Measurements from ENCODE around the gene ZACN.
"Not testable (repeated sequence)": the region's sequence is repeated elsewhere in the genome, so short reads cannot be mapped to it uniquely, and the experiment has no call there.

ZACN gene

DNA sequence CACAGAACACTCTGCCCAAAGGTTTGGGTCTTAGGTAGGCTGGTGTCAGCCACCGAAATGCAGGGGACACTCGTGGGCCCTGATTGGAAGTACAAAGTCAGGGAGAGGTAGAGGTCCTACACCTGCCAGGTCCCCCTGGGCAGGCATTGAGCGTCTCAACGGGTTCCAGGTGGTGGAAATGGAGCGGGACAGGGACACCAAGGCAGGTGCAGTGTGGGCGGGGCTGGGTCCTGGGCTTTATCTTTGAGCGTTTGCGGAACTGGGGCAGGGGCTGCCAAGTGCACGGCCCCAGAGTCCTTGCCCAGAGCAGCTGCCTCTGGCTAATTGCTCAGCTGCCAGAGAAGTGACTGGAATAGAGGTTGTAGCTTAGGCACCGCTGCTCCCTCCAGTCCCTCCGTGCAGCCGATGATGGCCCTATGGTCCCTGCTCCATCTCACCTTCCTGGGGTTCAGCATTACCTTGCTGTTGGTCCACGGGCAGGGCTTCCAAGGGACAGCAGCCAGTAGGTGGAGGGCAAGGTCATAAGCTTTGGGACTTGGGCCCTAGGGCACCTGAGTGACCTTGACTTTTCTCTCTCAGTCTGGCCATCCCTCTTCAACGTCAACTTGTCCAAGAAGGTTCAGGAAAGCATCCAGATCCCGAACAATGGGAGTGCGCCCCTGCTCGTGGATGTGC is at the start of gene ZACN:
Gene ZACN (plus strand): TSS at position 323 of the 675 bp plus-strand sequence. CDS start 83 bp downstream, at position 406.
- peak within 1 kb of the TSS; percentile 0 for H3K9ac ChIP-seq (ENCODE audit: low read length)
- H3K27ac ChIP-seq (ENCODE audit: low read depth, low read length), result no peak within 1 kb of the TSS
- H3K4me1 ChIP-seq (ENCODE audit: control insufficient read depth, insufficient read depth, low read length), result peaks cover 47% of the 10 kb centered on the region
- H3K4me3 ChIP-seq (ENCODE audit: low read depth, low read length), result peak within 1 kb of the TSS; percentile 48
- no peaks in the 10 kb centered on the region for H3K9me3 ChIP-seq (ENCODE audit: control insufficient read depth, insufficient read depth, low read depth, low read length)
- peaks cover 62% of the 10 kb centered on the region for H3K27me3 ChIP-seq (ENCODE audit: control insufficient read depth, insufficient read depth, low read length)
- H3K36me3 ChIP-seq (ENCODE audit: control insufficient read depth, insufficient read depth, low read length), result peaks cover 21% of the 10 kb centered on the region

DNA sequence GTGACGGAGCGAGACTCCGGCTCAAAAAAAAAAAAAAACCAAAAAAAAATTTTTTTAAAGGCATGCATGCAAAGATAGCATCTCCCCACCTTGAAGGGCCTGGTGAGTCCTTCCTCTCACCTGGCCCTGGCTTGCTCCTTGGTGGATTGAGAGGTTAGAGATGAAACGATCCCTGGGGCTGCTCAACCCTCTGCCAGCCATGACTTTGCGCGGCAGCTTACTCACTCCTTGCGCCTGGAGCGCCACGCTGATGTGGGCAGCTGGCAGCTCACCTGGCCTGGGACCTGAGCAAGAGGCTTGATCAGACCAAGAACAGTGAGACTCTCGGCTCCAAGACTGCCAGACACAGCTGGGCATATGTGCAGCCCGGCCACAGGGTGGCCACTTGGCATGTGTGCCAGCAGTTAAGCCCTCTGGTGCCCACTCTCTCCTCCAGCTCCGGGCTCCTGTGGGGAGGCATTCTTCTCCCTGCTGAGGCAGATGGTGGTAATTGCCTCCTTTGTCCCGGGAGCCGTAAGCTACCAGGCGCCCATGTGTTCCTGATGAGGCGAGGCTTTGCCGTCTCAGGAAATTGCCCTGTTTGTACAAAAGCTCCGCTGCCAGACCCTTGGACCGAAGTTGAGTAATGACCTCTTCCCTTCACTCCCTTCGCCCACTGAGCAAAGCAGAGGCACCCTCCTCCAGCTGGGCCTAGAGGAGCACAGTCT is 46.8 kb upstream of the ZACN start:
- no peak overlapping the region for H3K27ac ChIP-seq (ENCODE audit: low read depth, low read length)
- H3K4me1 ChIP-seq (ENCODE audit: control insufficient read depth, insufficient read depth, low read length), result peaks cover 23% of the 10 kb centered on the region
- no peak overlapping the region for H3K9ac ChIP-seq (ENCODE audit: low read length)
- H3K36me3 ChIP-seq (ENCODE audit: control insufficient read depth, insufficient read depth, low read length), result no peaks in the 10 kb centered on the region
- no peaks in the 10 kb centered on the region for H3K27me3 ChIP-seq (ENCODE audit: control insufficient read depth, insufficient read depth, low read length)
- H3K4me3 ChIP-seq (ENCODE audit: low read depth, low read length), result no peak overlapping the region
- H3K9me3 ChIP-seq (ENCODE audit: control insufficient read depth, insufficient read depth, low read depth, low read length), result peaks cover 5% of the 10 kb centered on the region; the same call in 1 of the 2 replicates

DNA sequence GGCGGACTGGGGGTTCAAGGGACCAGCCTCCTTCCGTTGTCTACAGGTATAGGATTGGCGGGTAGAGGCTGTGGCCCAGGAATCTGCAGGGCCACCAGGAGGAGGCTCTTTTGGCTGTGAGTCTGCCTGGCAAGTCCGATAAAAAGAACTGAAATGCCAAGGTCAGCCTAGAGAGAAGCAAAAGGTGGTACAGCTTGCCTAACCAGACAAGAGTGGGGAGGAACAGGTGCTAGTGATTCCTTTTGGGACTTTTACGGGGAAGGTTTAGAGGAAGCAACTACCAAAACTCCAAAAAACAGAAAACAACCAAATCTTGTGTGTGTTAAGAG is 46.2 kb upstream of the ZACN start:
- no peak overlapping the region for H3K4me3 ChIP-seq (ENCODE audit: low read depth, low read length)
- H3K4me1 ChIP-seq (ENCODE audit: control insufficient read depth, insufficient read depth, low read length), result peaks cover 22% of the 10 kb centered on the region
- H3K9me3 ChIP-seq (ENCODE audit: control insufficient read depth, insufficient read depth, low read depth, low read length), result peaks cover 5% of the 10 kb centered on the region; the same call in 1 of the 2 replicates
- H3K36me3 ChIP-seq (ENCODE audit: control insufficient read depth, insufficient read depth, low read length), result no peaks in the 10 kb centered on the region
- no peaks in the 10 kb centered on the region for H3K27me3 ChIP-seq (ENCODE audit: control insufficient read depth, insufficient read depth, low read length)
- no peak overlapping the region for H3K9ac ChIP-seq (ENCODE audit: low read length)
- H3K27ac ChIP-seq (ENCODE audit: low read depth, low read length), result no peak overlapping the region

DNA sequence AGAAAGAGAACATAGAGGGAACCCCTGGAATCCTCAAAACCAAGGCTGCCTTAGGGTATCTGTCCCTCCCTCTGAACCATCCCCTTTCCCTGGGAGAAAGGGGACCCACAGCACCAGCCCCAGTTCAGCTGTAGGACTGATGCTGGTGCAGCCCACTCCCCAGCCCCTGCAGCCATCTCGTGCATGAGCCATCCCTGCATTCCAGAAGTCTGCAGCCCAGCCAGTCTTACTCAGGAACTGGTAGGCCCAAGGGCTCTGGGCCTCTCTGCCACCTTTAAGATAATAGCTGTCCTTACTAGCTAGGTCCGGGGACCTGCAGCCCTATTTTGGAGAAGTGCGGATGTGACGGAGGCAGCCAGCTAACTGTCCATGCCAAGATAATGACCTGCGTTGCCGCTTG is 45.8 kb upstream of the ZACN start:
- H3K9me3 ChIP-seq (ENCODE audit: control insufficient read depth, insufficient read depth, low read depth, low read length), result peaks cover 5% of the 10 kb centered on the region; the same call in 1 of the 2 replicates

DNA sequence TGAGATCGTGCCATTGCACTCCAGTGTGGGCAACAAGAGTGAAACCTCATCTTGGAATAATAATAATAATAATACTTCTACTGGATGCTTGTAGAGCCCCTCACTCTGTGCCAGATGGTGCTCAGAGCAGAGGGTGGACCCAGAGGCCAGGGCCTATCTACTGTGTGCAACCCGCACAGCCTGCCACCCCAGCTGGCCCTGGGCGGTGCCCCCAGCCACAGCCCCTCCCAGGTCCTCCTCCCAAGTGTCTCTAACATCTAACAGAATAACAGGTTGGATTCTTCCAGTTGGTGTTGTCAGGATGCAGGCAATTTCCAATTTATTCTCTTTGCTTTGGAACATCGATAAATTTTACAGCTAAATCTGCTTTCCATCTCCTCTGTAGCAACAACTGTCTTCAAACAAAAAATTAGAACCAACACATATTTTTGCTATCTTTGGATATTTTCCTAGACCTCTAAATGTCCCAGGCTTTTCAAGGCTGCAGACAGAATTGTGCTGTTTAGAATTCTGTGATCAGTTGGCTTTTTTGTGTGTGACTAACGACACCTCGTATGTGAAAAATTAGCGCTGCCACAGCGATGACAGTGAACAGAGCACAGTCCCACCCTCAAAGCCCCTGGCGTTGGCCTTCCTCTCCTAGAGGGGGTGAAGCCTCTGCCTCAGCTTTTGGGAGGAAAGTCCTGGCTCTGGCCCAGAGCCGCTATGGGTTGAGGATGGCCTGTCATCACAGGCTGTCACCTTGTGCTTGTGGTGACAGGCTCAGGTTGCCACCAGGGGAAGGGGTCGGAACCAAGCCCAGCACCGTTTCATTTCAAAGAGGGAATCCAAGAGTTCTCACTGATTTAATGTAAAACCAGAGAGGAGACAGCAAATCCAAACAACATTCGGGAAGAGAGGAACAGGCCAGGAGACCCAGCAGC is 44.3 kb upstream of the ZACN start:
- peaks cover 5% of the 10 kb centered on the region; the same call in 1 of the 2 replicates for H3K9me3 ChIP-seq (ENCODE audit: control insufficient read depth, insufficient read depth, low read depth, low read length)
- H3K4me1 ChIP-seq (ENCODE audit: control insufficient read depth, insufficient read depth, low read length), result peaks cover 13% of the 10 kb centered on the region
- H3K4me3 ChIP-seq (ENCODE audit: low read depth, low read length), result no peak overlapping the region
- H3K27ac ChIP-seq (ENCODE audit: low read depth, low read length), result no peak overlapping the region
- H3K9ac ChIP-seq (ENCODE audit: low read length), result no peak overlapping the region
- peaks cover 17% of the 10 kb centered on the region for H3K36me3 ChIP-seq (ENCODE audit: control insufficient read depth, insufficient read depth, low read length)
- no peaks in the 10 kb centered on the region for H3K27me3 ChIP-seq (ENCODE audit: control insufficient read depth, insufficient read depth, low read length)

More for the DNA sequence above, 45.8 kb upstream of the ZACN start:
- Histone ChIP-seq H3K9ac (ENCODE audit: low read length) (no peak overlapping the region), H3K4me1 (ENCODE audit: control insufficient read depth, insufficient read depth, low read length) (peaks cover 22% of the 10 kb centered on the region), H3K27ac (ENCODE audit: low read depth, low read length) (no peak overlapping the region), H3K27me3 (ENCODE audit: control insufficient read depth, insufficient read depth, low read length) (no peaks in the 10 kb centered on the region), H3K4me3 (ENCODE audit: low read depth, low read length) (no peak overlapping the region), H3K36me3 (ENCODE audit: control insufficient read depth, insufficient read depth, low read length) (peaks cover 1% of the 10 kb centered on the region; the same call in 1 of the 2 replicates)

DNA sequence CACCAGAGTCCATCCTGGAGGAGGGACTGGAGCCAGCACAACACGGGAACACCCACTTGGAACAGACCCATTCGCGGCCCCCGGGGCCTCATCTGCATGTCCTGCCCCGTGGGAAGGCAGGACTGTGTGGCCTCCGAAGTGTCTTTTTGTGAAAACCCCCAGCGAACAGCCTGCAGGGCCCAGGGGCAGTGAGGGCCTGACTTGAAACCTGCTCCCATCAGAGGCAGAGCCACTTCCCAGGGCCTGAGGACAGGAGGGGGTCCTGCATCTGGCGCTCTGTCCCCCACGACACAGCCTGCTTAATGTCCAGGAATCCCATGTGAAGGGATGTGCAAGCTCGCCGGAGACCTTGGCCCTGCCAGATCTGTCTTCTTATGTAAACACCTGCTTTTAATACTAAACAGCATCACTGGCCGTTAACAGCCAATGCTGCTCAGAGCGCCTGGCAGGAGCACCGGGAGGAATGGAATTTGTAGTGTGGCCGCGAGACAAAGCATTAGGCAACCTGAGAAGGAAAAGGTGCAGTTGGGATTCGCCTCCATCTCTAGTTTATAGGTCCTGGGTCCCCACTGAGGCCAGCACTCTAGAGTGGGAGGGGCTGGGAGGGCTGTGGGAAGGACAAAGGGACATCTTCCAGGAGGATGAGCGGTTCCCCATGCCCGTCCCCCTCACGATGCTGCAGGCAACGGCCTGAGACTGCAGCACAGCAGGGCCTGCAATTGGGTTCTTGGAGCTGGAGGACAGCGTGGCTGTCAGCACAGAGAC is 42.3 kb upstream of the ZACN start:
- Histone ChIP-seq H3K27ac (ENCODE audit: low read depth, low read length) (no peak overlapping the region), H3K36me3 (ENCODE audit: control insufficient read depth, insufficient read depth, low read length) (peaks cover 37% of the 10 kb centered on the region), H3K4me3 (ENCODE audit: low read depth, low read length) (no peak overlapping the region), H3K9ac (ENCODE audit: low read length) (no peak overlapping the region), H3K4me1 (ENCODE audit: control insufficient read depth, insufficient read depth, low read length) (peaks cover 21% of the 10 kb centered on the region), H3K27me3 (ENCODE audit: control insufficient read depth, insufficient read depth, low read length) (no peaks in the 10 kb centered on the region), H3K9me3 (ENCODE audit: control insufficient read depth, insufficient read depth, low read depth, low read length) (peaks cover 5% of the 10 kb centered on the region; the same call in 1 of the 2 replicates)

DNA sequence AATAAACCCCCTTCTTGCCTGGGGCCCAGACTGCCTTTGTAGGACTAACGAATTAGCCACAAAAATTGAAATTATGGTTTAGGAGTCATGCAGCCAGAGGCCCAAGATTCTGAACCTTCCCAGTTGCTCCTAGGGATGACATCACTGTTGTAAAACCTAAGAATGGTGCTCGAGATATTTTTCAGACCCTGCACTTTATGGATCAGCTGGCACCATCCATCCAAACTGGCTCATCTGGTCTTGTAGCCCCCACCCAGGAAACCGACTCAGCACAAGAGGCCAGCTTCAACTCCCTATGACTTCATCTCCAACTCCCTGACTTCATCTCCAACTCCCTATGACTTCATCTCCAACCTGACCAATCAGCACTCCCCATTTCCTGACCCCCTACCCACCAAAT is 40.9 kb upstream of the ZACN start:
- H3K27ac ChIP-seq (ENCODE audit: low read depth, low read length), result no peak overlapping the region
- no peak overlapping the region for H3K4me3 ChIP-seq (ENCODE audit: low read depth, low read length)
- peaks cover 21% of the 10 kb centered on the region for H3K4me1 ChIP-seq (ENCODE audit: control insufficient read depth, insufficient read depth, low read length)
- no peaks in the 10 kb centered on the region for H3K27me3 ChIP-seq (ENCODE audit: control insufficient read depth, insufficient read depth, low read length)
- no peak overlapping the region for H3K9ac ChIP-seq (ENCODE audit: low read length)
- peaks cover 4% of the 10 kb centered on the region; the same call in 1 of the 2 replicates for H3K9me3 ChIP-seq (ENCODE audit: control insufficient read depth, insufficient read depth, low read depth, low read length)
- peaks cover 48% of the 10 kb centered on the region for H3K36me3 ChIP-seq (ENCODE audit: control insufficient read depth, insufficient read depth, low read length)

DNA sequence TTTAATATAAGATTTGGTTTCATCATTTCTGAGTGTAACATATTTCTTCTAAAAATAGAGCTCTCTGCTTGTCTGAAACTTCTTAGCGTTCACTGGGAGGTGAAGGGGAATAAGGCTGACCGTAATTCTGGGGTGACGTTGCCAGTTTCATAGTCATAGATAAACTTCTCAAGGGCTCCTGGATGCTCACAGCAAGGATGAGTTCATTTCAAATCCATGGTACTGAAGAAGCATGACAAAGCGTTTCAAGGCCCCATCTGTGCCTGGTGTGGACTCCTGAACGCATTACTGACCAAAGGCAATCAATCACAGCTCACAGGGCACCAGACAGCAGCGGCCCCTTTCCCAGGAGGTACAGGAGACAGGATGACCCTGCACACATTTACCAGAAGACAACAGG is 39.9 kb upstream of the ZACN start:
- Histone ChIP-seq H3K36me3 (ENCODE audit: control insufficient read depth, insufficient read depth, low read length) (peaks cover 58% of the 10 kb centered on the region), H3K9me3 (ENCODE audit: control insufficient read depth, insufficient read depth, low read depth, low read length) (no peaks in the 10 kb centered on the region), H3K4me1 (ENCODE audit: control insufficient read depth, insufficient read depth, low read length) (peaks cover 21% of the 10 kb centered on the region), H3K27ac (ENCODE audit: low read depth, low read length) (no peak overlapping the region), H3K27me3 (ENCODE audit: control insufficient read depth, insufficient read depth, low read length) (no peaks in the 10 kb centered on the region), H3K9ac (ENCODE audit: low read length) (no peak overlapping the region), H3K4me3 (ENCODE audit: low read depth, low read length) (no peak overlapping the region)

DNA sequence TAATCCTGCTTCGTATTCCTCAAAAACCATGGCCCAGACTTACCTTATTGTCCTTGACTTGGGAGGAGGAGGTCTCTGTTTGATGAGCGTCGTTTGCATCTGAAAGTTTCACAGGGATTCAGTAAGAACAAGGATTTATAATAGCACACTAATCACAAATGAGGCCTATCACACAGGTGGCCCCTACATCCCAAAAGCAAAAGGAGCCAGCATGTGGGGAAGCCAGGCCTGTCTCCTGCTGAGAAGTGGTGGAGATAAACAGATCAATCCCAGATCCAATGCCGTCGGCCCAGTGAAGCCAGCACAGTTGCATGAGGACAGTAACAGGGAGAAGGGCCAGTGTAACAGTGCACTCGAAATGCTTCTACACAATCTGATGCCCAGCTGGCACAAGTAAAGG is 38.6 kb upstream of the ZACN start:
- H3K4me1 ChIP-seq (ENCODE audit: control insufficient read depth, insufficient read depth, low read length), result peaks cover 21% of the 10 kb centered on the region
- H3K36me3 ChIP-seq (ENCODE audit: control insufficient read depth, insufficient read depth, low read length), result peaks cover 71% of the 10 kb centered on the region
- H3K27ac ChIP-seq (ENCODE audit: low read depth, low read length), result no peak overlapping the region
- H3K9ac ChIP-seq (ENCODE audit: low read length), result no peak overlapping the region
- no peak overlapping the region for H3K4me3 ChIP-seq (ENCODE audit: low read depth, low read length)
- no peaks in the 10 kb centered on the region for H3K27me3 ChIP-seq (ENCODE audit: control insufficient read depth, insufficient read depth, low read length)
- H3K9me3 ChIP-seq (ENCODE audit: control insufficient read depth, insufficient read depth, low read depth, low read length), result no peaks in the 10 kb centered on the region

DNA sequence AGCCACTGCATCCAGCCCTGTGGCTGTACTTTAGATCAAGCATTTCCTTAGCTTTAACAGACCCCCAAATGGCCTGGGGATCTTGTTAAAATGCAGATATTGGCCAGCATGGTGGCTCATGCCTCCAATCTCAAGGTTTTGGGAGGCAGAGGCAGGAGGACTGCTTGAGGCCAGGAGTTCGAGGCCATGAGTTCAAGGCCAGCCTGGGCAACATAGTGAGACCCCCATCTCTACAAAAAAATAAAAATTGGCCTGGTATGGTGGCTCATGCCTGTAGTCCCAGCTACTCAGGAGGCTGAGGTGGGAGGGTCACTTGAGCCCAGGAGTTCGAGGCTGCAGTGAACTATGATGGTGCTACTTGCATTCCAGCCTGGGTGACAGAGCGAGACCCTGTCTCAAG is 36.1 kb upstream of the ZACN start:
- peaks cover 10% of the 10 kb centered on the region; the same call in 1 of the 2 replicates for H3K4me1 ChIP-seq (ENCODE audit: control insufficient read depth, insufficient read depth, low read length)
- not testable (repeated sequence) for H3K27me3 ChIP-seq (ENCODE audit: control insufficient read depth, insufficient read depth, low read length); H3K27ac ChIP-seq (ENCODE audit: low read depth, low read length); H3K9ac ChIP-seq (ENCODE audit: low read length); H3K9me3 ChIP-seq (ENCODE audit: control insufficient read depth, insufficient read depth, low read depth, low read length); H3K4me3 ChIP-seq (ENCODE audit: low read depth, low read length)
- peaks cover 92% of the 10 kb centered on the region for H3K36me3 ChIP-seq (ENCODE audit: control insufficient read depth, insufficient read depth, low read length)
